SKM-1 (cell line): Measurements from ENCODE around the gene FGF22.
A peak's percentile ranks its signal among the peaks of the same experiment; 100 is the strongest.
"Not testable (repeated sequence)": the region's sequence is repeated elsewhere in the genome, so short reads cannot be mapped to it uniquely, and the experiment has no call there.

Source experiments
- DNase-seq: peaks from one replicate; lab custom pipeline; 2025; ENCODE audit not compliant: unreplicated experiment; lab: John Stamatoyannopoulos, UW

FGF22 gene

GRCh38 chr19:621819-622218, 17.9 kb upstream of the FGF22 start:
- no peak for DNase-seq

- no peak for DNase-seq
Observed at GRCh38 chr19:622666-623065, 17.0 kb upstream of the FGF22 start.

- no peak for DNase-seq
Observed at GRCh38 chr19:623175-623916, 16.3 kb upstream of the FGF22 start.

GRCh38 chr19:623974-624373, 15.7 kb upstream of the FGF22 start:
- no peak for DNase-seq

- DNase-seq: no peak
Observed at GRCh38 chr19:624433-625109, 15.1 kb upstream of the FGF22 start.

- no peak for DNase-seq
Observed at GRCh38 chr19:625257-625656, 14.4 kb upstream of the FGF22 start.

GRCh38 chr19:626566-626965, 13.1 kb upstream of the FGF22 start:
- not testable (repeated sequence) for DNase-seq

GRCh38 chr19:628168-628567, 11.5 kb upstream of the FGF22 start:
- DNase-seq: no peak

GRCh38 chr19:629515-629914, 10.2 kb upstream of the FGF22 start:
- not testable (repeated sequence) for DNase-seq

GRCh38 chr19:629961-630714, 9.5 kb upstream of the FGF22 start:
- no peak for DNase-seq

GRCh38 chr19:632579-633067, 7.1 kb upstream of the FGF22 start:
- peak; percentile 4 for DNase-seq

- peak; percentile 93 for DNase-seq
Observed at GRCh38 chr19:633068-633785, 6.5 kb upstream of the FGF22 start, which contains the start of gene POLRMT. POLRMT (minus strand) TSS chr19:633537; CDS start chr19:633512, 25 bp downstream.

- DNase-seq: no peak
Observed at GRCh38 chr19:633786-634639, 5.7 kb upstream of the FGF22 start.

GRCh38 chr19:634975-635652, 4.6 kb upstream of the FGF22 start:
- no peak for DNase-seq

- DNase-seq: no peak
Observed at GRCh38 chr19:638906-639252, 800 bp upstream of the FGF22 start.

- no peak for DNase-seq
Observed at GRCh38 chr19:640161-640558, 481 bp downstream of the FGF22 start.

- no peak for DNase-seq
Observed at GRCh38 chr19:640606-641189, 1.0 kb downstream of the FGF22 start.

GRCh38 chr19:641702-642101, 2.0 kb downstream of the FGF22 start:
- DNase-seq: no peak
